Measurements from ENCODE around the gene TMUB2.

The TMUB2 gene

GRCh38 chr17:44202756-44203155, 16.0 kb downstream of the TMUB2 start:
- no peak for DNase-seq (ENCODE audit: low spot score)

GRCh38 chr17:44203731-44204440, 17.1 kb downstream of the TMUB2 start:
- peak; percentile 61 for DNase-seq (ENCODE audit: low spot score)

- peak; percentile 57 for DNase-seq (ENCODE audit: low spot score)
Measured at GRCh38 chr17:44204441-44204882, 17.7 kb downstream of the TMUB2 start.

GRCh38 chr17:44205962-44206824, 19.4 kb downstream of the TMUB2 start:
- DNase-seq (ENCODE audit: low spot score), result no peak

GRCh38 chr17:44206825-44207155, 20.0 kb downstream of the TMUB2 start:
- DNase-seq (ENCODE audit: low spot score), result no peak

- no peak for DNase-seq (ENCODE audit: low spot score)
Measured at GRCh38 chr17:44207319-44207718, 20.5 kb downstream of the TMUB2 start.

GRCh38 chr17:44207743-44208142, 21.0 kb downstream of the TMUB2 start:
- no peak for DNase-seq (ENCODE audit: low spot score)

- no peak for DNase-seq (ENCODE audit: low spot score)
Measured at GRCh38 chr17:44209786-44210341, 23.1 kb downstream of the TMUB2 start.

GRCh38 chr17:44210342-44211192, 23.8 kb downstream of the TMUB2 start:
- peak; percentile 94 for DNase-seq (ENCODE audit: low spot score)

GRCh38 chr17:44211281-44212265, 24.8 kb downstream of the TMUB2 start:
- DNase-seq (ENCODE audit: low spot score), result no peak

GRCh38 chr17:44212507-44213402, 26.0 kb downstream of the TMUB2 start:
- DNase-seq (ENCODE audit: low spot score), result no peak

GRCh38 chr17:44213403-44214229, 26.8 kb downstream of the TMUB2 start:
- no peak for DNase-seq (ENCODE audit: low spot score)

GRCh38 chr17:44214230-44214494, 27.4 kb downstream of the TMUB2 start:
- no peak for DNase-seq (ENCODE audit: low spot score)

GRCh38 chr17:44214896-44215295, 28.1 kb downstream of the TMUB2 start:
- DNase-seq (ENCODE audit: low spot score), result no peak

GRCh38 chr17:44216173-44216572, 29.4 kb downstream of the TMUB2 start:
- no peak for DNase-seq (ENCODE audit: low spot score)

- DNase-seq (ENCODE audit: low spot score), result no peak
Measured at GRCh38 chr17:44216694-44217093, 29.9 kb downstream of the TMUB2 start.

- no peak for DNase-seq (ENCODE audit: low spot score)
Measured at GRCh38 chr17:44217738-44218343, 31.1 kb downstream of the TMUB2 start.

GRCh38 chr17:44218344-44219107, 31.8 kb downstream of the TMUB2 start:
- DNase-seq (ENCODE audit: low spot score), result peak; percentile 87

Data from hepatic stellate cell (primary cell).